HepG2 (cell line): ENCODE measurements around the gene TAOK3. TPM values are rescaled to one million over a fixed set of nuclear protein-coding genes. Genes with fewer than 3 reads are reported as not detected.

Source experiments
- ARNT2 ChIP-seq: sonication (generic); formaldehyde crosslinking; IDR thresholded peaks from 2 replicates; pipeline ENCODE4 v1.8.0; 2022; ENCODE audit warnings: mild to moderate bottlenecking, low read depth, missing genetic modification reagents, moderate library complexity
- GRHL1 ChIP-seq: sonication (generic); formaldehyde crosslinking; conservative IDR thresholded peaks from 2 replicates; pipeline ENCODE4 v1.8.0; 2022; ENCODE audit warnings: missing genetic modification reagents
- MXD1 ChIP-seq: sonication (generic); formaldehyde crosslinking; IDR thresholded peaks from 2 replicates; pipeline ENCODE4 v1.4.0; 2020; ENCODE audit warnings: mild to moderate bottlenecking, missing genetic modification reagents
- PPARG ChIP-seq: conservative IDR thresholded peaks from 2 replicates; pipeline ENCODE4 v1.6.1; 2016; ENCODE audit warnings: missing biosample characterization, missing genetic modification reagents
- SNRNP70 ChIP-seq: fragments of 200-400 bp; formaldehyde crosslinking; IDR thresholded peaks from 2 replicates; pipeline ENCODE4 v1.6.1; 2017; ENCODE audit warnings: mild to moderate bottlenecking, low read depth, low read length, moderate library complexity
- TEF ChIP-seq: sonication (generic); formaldehyde crosslinking; IDR thresholded peaks from 2 replicates; pipeline ENCODE4 v1.5.0; 2020; ENCODE audit warnings: missing genetic modification reagents
- ZBTB10 ChIP-seq: sonication (generic); formaldehyde crosslinking; IDR thresholded peaks from 2 replicates; pipeline ENCODE4 v1.4.0; 2020; ENCODE audit warnings: missing genetic modification reagents, borderline replicate concordance
- ZMAT3 ChIP-seq: sonication (generic); formaldehyde crosslinking; conservative IDR thresholded peaks from 2 replicates; pipeline ENCODE4 v1.7.0; 2021; ENCODE audit warnings: missing genetic modification reagents
- ZNF251 ChIP-seq: sonication (generic); formaldehyde crosslinking; IDR thresholded peaks from 2 replicates; pipeline ENCODE4 v1.9.0; 2021; ENCODE audit warnings: mild to moderate bottlenecking, missing genetic modification reagents
- ZNF33A ChIP-seq: sonication (generic); formaldehyde crosslinking; IDR thresholded peaks from 2 replicates; pipeline ENCODE4 v1.5.1; 2020; ENCODE audit warnings: missing genetic modification reagents, mild to moderate bottlenecking, moderate library complexity, borderline replicate concordance
- ZNF546 ChIP-seq: sonication (generic); formaldehyde crosslinking; conservative IDR thresholded peaks from 2 replicates; pipeline ENCODE4 v1.8.1; 2023; ENCODE audit warnings: mild to moderate bottlenecking, missing genetic modification reagents
- ZNF556 ChIP-seq: sonication (generic); formaldehyde crosslinking; IDR thresholded peaks from 2 replicates; pipeline ENCODE4 v1.4.0; 2020; ENCODE audit warnings: mild to moderate bottlenecking, missing genetic modification reagents, borderline replicate concordance
- ZNF713 ChIP-seq: sonication (generic); formaldehyde crosslinking; IDR thresholded peaks from 2 replicates; pipeline ENCODE4 v1.4.0; 2020; ENCODE audit warnings: mild to moderate bottlenecking, missing genetic modification reagents
- ZNF737 ChIP-seq: sonication (generic); formaldehyde crosslinking; IDR thresholded peaks from 2 replicates; pipeline ENCODE4 v1.5.0; 2020; ENCODE audit warnings: missing genetic modification reagents, mild to moderate bottlenecking, borderline replicate concordance
- polyA plus RNA-seq, 8 experiments: library from polyadenylated mRNA; depleted of rRNA in 3 of 8; stranded (reverse) in 7 of 8; unstranded in 1 of 8; fragments of >200 nt; fragmentation: Illumina TruSeq in 4 of 8; extraction: Trizol in 4 of 8; gene quantifications; 2 replicates each; pipeline versions ENCODE4 v1.2.1 to v1.2.3, GENCODE V29; 2011 to 2016; ENCODE audit warnings: low read depth in 4 of 8, missing spikeins in 1 of 8, mixed read lengths in 1 of 8; ENCODE audit not compliant: insufficient read depth in 1 of 8
- total RNA-seq, 5 experiments: library from RNA; depleted of rRNA; stranded (reverse); fragments of >200 nt; fragmentation: Illumina TruSeq; extraction: Trizol; gene quantifications; 2 replicates each; pipeline ENCODE4 v1.2.3, GENCODE V29; 2016; ENCODE audit warnings: low read depth in 1 of 5
- TF ChIP-seq, protein P1 (sequence below): sonication (generic); formaldehyde crosslinking; IDR thresholded peaks from 2 replicates; pipeline ENCODE4 v1.4.0; 2020; ENCODE audit warnings: missing genetic modification reagents, borderline replicate concordance
- TF ChIP-seq, protein P2 (sequence below): sonication (generic); formaldehyde crosslinking; IDR thresholded peaks from 2 replicates; pipeline ENCODE4 v1.8.0; 2022; ENCODE audit warnings: missing genetic modification reagents, mild to moderate bottlenecking, borderline replicate concordance
- TF ChIP-seq, protein P3 (sequence below): sonication (generic); formaldehyde crosslinking; IDR thresholded peaks from 2 replicates; pipeline ENCODE4 v1.5.0; 2020; ENCODE audit warnings: missing genetic modification reagents, mild to moderate bottlenecking, borderline replicate concordance

TAOK3 gene
- total and polyA plus RNA-seq, 2 of the 13 experiments (the other 11 are each of a cell fraction or from before 2014, with no cell fraction given), result 10.4 to 12.3 TPM

GRCh38 chr12:118135788-118136558 is 236.7 kb downstream of the TAOK3 start, which contains the start of gene PEBP1 (continued):
- TF ChIP-seq, protein P1, sequence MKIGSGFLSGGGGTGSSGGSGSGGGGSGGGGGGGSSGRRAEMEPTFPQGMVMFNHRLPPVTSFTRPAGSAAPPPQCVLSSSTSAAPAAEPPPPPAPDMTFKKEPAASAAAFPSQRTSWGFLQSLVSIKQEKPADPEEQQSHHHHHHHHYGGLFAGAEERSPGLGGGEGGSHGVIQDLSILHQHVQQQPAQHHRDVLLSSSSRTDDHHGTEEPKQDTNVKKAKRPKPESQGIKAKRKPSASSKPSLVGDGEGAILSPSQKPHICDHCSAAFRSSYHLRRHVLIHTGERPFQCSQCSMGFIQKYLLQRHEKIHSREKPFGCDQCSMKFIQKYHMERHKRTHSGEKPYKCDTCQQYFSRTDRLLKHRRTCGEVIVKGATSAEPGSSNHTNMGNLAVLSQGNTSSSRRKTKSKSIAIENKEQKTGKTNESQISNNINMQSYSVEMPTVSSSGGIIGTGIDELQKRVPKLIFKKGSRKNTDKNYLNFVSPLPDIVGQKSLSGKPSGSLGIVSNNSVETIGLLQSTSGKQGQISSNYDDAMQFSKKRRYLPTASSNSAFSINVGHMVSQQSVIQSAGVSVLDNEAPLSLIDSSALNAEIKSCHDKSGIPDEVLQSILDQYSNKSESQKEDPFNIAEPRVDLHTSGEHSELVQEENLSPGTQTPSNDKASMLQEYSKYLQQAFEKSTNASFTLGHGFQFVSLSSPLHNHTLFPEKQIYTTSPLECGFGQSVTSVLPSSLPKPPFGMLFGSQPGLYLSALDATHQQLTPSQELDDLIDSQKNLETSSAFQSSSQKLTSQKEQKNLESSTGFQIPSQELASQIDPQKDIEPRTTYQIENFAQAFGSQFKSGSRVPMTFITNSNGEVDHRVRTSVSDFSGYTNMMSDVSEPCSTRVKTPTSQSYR (CRISPR knock-in tag), result no peak; the same call in 1 of the 2 replicates
- TF ChIP-seq ZBTB10 (CRISPR knock-in tag) (peak; percentile 48; the same call in 1 of the 2 replicates), MXD1 (CRISPR knock-in tag) (peak; percentile 99), PPARG (CRISPR knock-in tag) (no peak), ZNF251 (CRISPR knock-in tag) (no peak), ZMAT3 (CRISPR knock-in tag) (peak; percentile 81), ARNT2 (CRISPR knock-in tag) (peak; percentile 96), ZNF546 (CRISPR knock-in tag) (peak; percentile 77; the same call in 1 of the 2 replicates), TEF (CRISPR knock-in tag) (peak; percentile 77; the same call in 1 of the 2 replicates), ZNF33A (CRISPR knock-in tag) (peak; percentile 28; the same call in 1 of the 2 replicates), ZNF737 (CRISPR knock-in tag) (0 out of 2 replicates have a peak, but pooled peaks have one; percentile 64), ZNF713 (no peak; the same call in 1 of the 2 replicates), ZNF556 (CRISPR knock-in tag) (peak; percentile 76; the same call in 1 of the 2 replicates), GRHL1 (CRISPR knock-in tag) (no peak), SNRNP70 (no peak)
- TF ChIP-seq, protein P2, sequence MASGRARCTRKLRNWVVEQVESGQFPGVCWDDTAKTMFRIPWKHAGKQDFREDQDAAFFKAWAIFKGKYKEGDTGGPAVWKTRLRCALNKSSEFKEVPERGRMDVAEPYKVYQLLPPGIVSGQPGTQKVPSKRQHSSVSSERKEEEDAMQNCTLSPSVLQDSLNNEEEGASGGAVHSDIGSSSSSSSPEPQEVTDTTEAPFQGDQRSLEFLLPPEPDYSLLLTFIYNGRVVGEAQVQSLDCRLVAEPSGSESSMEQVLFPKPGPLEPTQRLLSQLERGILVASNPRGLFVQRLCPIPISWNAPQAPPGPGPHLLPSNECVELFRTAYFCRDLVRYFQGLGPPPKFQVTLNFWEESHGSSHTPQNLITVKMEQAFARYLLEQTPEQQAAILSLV (CRISPR knock-in tag), result peak; percentile 98
- TF ChIP-seq, protein P3, sequence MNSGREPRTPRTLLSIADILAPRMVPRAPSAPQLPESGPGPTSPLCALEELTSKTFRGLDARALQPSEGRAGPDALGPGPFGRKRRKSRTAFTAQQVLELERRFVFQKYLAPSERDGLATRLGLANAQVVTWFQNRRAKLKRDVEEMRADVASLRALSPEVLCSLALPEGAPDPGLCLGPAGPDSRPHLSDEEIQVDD (CRISPR knock-in tag), result peak; percentile 94; the same call in 1 of the 2 replicates
